Keratinocyte (primary cell): ENCODE measurements around the gene GALR3. TPM values are rescaled to one million over a fixed set of nuclear protein-coding genes. Genes with fewer than 3 reads are reported as not detected.

Experiments used
- DNase-seq: peaks from one replicate; pipeline ENCODE4 v3.0.0-alpha.2; 2011; ENCODE audit warnings: low read depth, missing footprints, low spot score
- FAIRE-seq: peaks from 2 replicates; lab custom pipeline; 2011; peaks lifted over from hg19 to GRCh38; lab: Jason Lieb, UNC
- H2AFZ ChIP-seq: 2 replicates; pipeline ENCODE4 v1.6.0; 2012; ENCODE audit warnings: low read length, control low read depth, inconsistent platforms; ENCODE audit not compliant: control insufficient read depth
- H3K27ac ChIP-seq: 2 replicates; pipeline ENCODE4 v1.5.1; 2011; ENCODE audit warnings: low read length; ENCODE audit not compliant: control insufficient read depth, insufficient read depth
- H3K27me3 ChIP-seq: 3 replicates; pipeline ENCODE4 v1.6.0; 2011; ENCODE audit warnings: low read length; ENCODE audit not compliant: control insufficient read depth, insufficient read depth; ENCODE audit errors: extremely low read depth
- H3K36me3 ChIP-seq, 2 experiments: 2 replicates in 1 of 2; 3 replicates in 1 of 2; pipeline ENCODE4 v1.5.1; 2011; ENCODE audit warnings: low read length in 2 of 2, mild to moderate bottlenecking in 1 of 2; ENCODE audit not compliant: control insufficient read depth in 2 of 2, insufficient read depth in 2 of 2; ENCODE audit errors: extremely low read depth in 1 of 2
- H3K4me1 ChIP-seq: 3 replicates; pipeline ENCODE4 v1.5.1; 2011; ENCODE audit warnings: low read length; ENCODE audit not compliant: control insufficient read depth, insufficient read depth; ENCODE audit errors: extremely low read depth
- H3K4me2 ChIP-seq: 3 replicates; pipeline ENCODE4 v1.6.0; 2011; ENCODE audit warnings: low read depth, low read length; ENCODE audit not compliant: control insufficient read depth, insufficient read depth; ENCODE audit errors: extremely low read depth
- H3K4me3 ChIP-seq, 3 experiments: fragments of 200-600 bp in 1 of 3; sonication (generic) in 1 of 3; 2 replicates in 2 of 3; 3 replicates in 1 of 3; pipeline ENCODE4 v1.5.1; 2011 to 2016; ENCODE audit warnings: low read length in 3 of 3, mild to moderate bottlenecking in 3 of 3, control low read depth in 2 of 3, inconsistent platforms in 1 of 3, low read depth in 1 of 3, mixed read lengths in 1 of 3, mixed run types in 1 of 3, moderate library complexity in 1 of 3; ENCODE audit not compliant: control insufficient read depth in 2 of 3, insufficient read depth in 2 of 3; ENCODE audit errors: extremely low read depth in 1 of 3
- H3K79me2 ChIP-seq: 2 replicates; pipeline ENCODE4 v1.6.0; 2012; ENCODE audit warnings: low read length; ENCODE audit not compliant: control insufficient read depth, insufficient read depth
- H3K9ac ChIP-seq: 3 replicates; pipeline ENCODE4 v1.6.0; 2011; ENCODE audit warnings: low read length; ENCODE audit not compliant: control insufficient read depth, insufficient read depth; ENCODE audit errors: extremely low read depth
- H3K9me1 ChIP-seq: 3 replicates; pipeline ENCODE4 v1.6.0; 2011; ENCODE audit warnings: low read length; ENCODE audit not compliant: control insufficient read depth, insufficient read depth; ENCODE audit errors: extremely low read depth
- H3K9me3 ChIP-seq: 2 replicates; pipeline ENCODE4 v1.5.1; 2012; ENCODE audit warnings: low read depth, low read length; ENCODE audit not compliant: control insufficient read depth
- H4K20me1 ChIP-seq: 3 replicates; pipeline ENCODE4 v1.6.0; 2011; ENCODE audit warnings: low read length; ENCODE audit not compliant: control insufficient read depth, insufficient read depth; ENCODE audit errors: extremely low read depth
- CTCF ChIP-seq, 3 experiments: IDR thresholded peaks in 1 of 3; conservative IDR thresholded peaks in 1 of 3; optimal IDR thresholded peaks in 1 of 3; 2 replicates in 2 of 3; 3 replicates in 1 of 3; pipeline versions ENCODE3 to v1.5.1; 2011; ENCODE audit warnings: low read length in 3 of 3, mild to moderate bottlenecking in 3 of 3, moderate library complexity in 2 of 3, control low read depth in 1 of 3, inconsistent platforms in 1 of 3; ENCODE audit not compliant: insufficient read depth in 2 of 3; ENCODE audit errors: extremely low read depth in 1 of 3
- EZH2 ChIP-seq: IDR thresholded peaks from one replicate; pipeline ENCODE4 v1.6.1; 2012; ENCODE audit warnings: inconsistent platforms, mild to moderate bottlenecking, low read length, moderate library complexity
- dilution Hi-C: fragments of 300-500 bp; cut with MboI; formaldehyde crosslinking; loops from one replicate; pipeline ENCODE4 v1.7.0; 2020; ENCODE audit warnings: low sequenced_read_pairs; ENCODE audit not compliant: extremely low pct_ligation_motif_present
- polyA plus RNA-seq, 5 experiments: library from polyadenylated mRNA; depleted of rRNA in 3 of 5; stranded (reverse) in 3 of 5; stranded (forward) in 1 of 5; unstranded in 1 of 5; fragments of >200 nt; gene quantifications; 1 replicate in 1 of 5; 2 replicates in 3 of 5; 3 replicates in 1 of 5; pipeline versions ENCODE4 v1.2.1 to v1.2.3, GENCODE V29; 2011 to 2012; ENCODE audit warnings: missing spikeins in 2 of 5, low read depth in 1 of 5, low replicate concordance in 1 of 5

The GALR3 gene
- polyA plus RNA-seq, 1 donor (not counting 4 experiments of a cell fraction or from before 2014, with no cell fraction given): not detected

DNA sequence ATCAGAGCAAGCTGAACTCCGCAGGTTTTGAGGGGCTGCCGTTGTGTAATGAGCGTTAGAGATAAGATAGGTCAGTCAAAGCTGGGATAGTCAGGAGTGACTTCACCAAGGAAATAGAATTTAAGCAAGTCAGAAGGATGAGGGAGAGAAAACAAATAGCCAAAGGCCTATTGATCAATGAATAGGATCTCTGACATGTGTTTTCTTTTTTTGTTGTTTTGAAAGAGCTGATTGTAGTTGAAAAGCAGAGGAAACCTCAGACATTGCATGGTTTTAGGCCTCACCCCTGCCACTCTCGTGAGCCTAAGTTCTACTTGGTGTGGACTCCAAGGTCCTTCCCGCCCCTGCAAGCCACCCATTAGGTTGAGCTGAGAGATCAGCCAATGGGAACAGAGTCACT lies 29.2 kb downstream of the GALR3 start:
- Histone ChIP-seq H3K36me3 (peaks cover 25 to 37% of the 10 kb centered on the region in 2 experiments), H3K4me2 (no peak overlapping the region), H4K20me1 (peaks cover 4% of the 10 kb centered on the region), H3K79me2 (peaks cover 74% of the 10 kb centered on the region), H3K4me1 (peaks cover 17% of the 10 kb centered on the region), H3K9me3 (no peaks in the 10 kb centered on the region), H3K9me1 (no peaks in the 10 kb centered on the region), H3K4me3 (no peak overlapping the region), H3K27me3 (no peaks in the 10 kb centered on the region), H3K9ac (no peak overlapping the region), H3K27ac (no peak overlapping the region), H2AFZ (no peak overlapping the region)
- dilution Hi-C loops: no loop called here
- TF ChIP-seq CTCF (optimal IDR thresholded peaks at IDR 0.05 in 1 of 3, IDR thresholded peaks at IDR 0.05 in 1 of 3, conservative IDR thresholded peaks at IDR 0.05 in 1 of 3; ENCODE audit: extremely low read depth in 1 of 3, insufficient read depth in 2 of 3, low read length in 3 of 3) (no peak), EZH2 (no peak)
- FAIRE-seq (no peak), DNase-seq (no peak)

DNA sequence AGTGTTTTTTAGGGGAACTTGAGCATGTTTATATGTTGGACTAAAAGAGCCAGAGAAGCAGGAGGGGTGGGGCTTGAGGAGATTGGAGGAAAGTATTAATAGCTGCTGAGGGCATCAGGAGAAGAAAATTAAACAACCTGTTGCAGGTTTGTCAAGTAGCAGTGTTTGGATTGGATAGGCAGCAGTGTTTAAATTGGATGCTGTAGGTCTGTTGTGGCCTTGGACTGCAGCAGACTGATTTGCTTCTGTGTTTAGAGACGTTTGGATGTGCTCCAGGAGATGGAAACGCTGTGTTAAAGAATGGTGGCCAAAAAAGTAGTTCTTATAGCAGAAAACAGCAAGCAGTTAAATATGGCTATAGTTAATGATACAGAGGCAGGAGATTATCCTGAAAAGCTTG lies 31.8 kb downstream of the GALR3 start:
- Histone ChIP-seq H3K4me2 (no peak overlapping the region), H4K20me1 (peaks cover 4% of the 10 kb centered on the region), H3K79me2 (peaks cover 64% of the 10 kb centered on the region), H3K4me3 (no peak overlapping the region), H3K27me3 (no peaks in the 10 kb centered on the region), H3K9me1 (no peaks in the 10 kb centered on the region), H3K9me3 (no peaks in the 10 kb centered on the region), H3K9ac (no peak overlapping the region), H2AFZ (no peak overlapping the region), H3K4me1 (peaks cover 11% of the 10 kb centered on the region), H3K27ac (no peak overlapping the region), H3K36me3 (peaks cover 29 to 42% of the 10 kb centered on the region in 2 experiments)
- dilution Hi-C loops: no loop called here
- FAIRE-seq: no peak
- no peak for DNase-seq
- TF ChIP-seq EZH2 (no peak), CTCF (optimal IDR thresholded peaks at IDR 0.05 in 1 of 3, IDR thresholded peaks at IDR 0.05 in 1 of 3, conservative IDR thresholded peaks at IDR 0.05 in 1 of 3; ENCODE audit: extremely low read depth in 1 of 3, insufficient read depth in 2 of 3, low read length in 3 of 3) (no peak)
